Measurements from ENCODE around the gene INHBE.
"Not testable (repeated sequence)": the region's sequence is repeated elsewhere in the genome, so short reads cannot be mapped to it uniquely, and the experiment has no call there.

INHBE gene, protein sequence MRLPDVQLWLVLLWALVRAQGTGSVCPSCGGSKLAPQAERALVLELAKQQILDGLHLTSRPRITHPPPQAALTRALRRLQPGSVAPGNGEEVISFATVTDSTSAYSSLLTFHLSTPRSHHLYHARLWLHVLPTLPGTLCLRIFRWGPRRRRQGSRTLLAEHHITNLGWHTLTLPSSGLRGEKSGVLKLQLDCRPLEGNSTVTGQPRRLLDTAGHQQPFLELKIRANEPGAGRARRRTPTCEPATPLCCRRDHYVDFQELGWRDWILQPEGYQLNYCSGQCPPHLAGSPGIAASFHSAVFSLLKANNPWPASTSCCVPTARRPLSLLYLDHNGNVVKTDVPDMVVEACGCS

DNA sequence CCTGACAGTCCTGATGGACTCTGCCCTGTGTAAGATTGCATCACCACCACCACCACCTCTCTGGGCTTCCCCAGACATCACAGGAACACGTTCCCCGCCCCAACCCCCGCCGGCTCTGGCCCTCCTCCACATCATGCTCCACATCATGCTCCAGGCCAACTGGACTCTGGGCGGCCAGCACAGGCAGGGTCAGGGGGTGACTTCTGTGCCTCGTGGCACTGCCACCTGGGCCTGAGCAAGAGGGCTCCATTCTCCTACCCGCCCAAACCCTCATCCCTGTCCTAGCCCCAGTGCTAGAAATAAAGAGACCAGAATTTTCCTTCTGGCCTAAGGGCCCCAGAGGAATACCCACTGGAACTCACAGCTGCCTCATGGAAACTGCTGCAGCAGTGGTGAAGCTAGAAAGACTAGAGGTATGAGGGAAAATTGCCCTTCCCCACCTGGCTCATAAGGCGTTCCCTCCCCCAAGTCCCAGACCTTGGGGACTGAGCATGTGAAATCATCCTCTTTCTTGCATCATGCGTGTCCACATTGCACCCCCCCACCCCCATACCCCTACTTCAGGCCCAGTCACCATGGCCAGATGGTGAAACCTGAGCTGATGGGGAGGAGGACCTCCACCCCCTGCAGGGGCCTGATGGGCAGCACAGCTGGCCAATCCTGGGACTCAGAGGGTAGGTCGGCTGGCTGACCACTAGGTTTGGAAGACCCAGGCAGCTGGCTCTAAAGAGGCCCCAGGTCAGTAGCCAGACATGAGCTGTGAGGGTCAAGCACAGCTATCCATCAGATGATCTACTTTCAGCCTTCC is at the start of gene INHBE:
Gene INHBE, plus strand, starts transcription at position 742 of the 808 bp plus-strand sequence. CDS start 230 bp downstream, outside the sequence.
- DNase-seq (ENCODE audit: low spot score), result peak; percentile 94

DNA sequence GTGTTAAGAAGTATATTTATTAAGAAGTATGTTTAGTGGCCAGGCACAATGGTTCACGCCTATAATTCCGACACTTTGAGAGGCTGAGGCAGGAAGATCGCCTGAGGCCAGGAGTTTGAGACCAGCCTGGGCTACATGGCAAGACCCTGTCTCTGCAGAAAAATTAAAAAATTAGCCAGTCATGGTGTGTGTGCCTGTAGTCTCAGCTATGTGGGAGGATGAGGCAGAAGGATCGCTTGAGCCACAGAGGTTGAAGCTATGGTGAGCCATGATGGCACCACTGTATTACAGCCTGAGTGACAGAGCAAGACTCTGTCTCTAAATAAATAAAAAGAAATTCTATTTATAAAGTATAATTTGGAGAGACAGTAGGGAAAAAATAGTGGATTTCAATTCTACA is 44.6 kb upstream of the INHBE start:
- DNase-seq (ENCODE audit: low spot score), result no peak

DNA sequence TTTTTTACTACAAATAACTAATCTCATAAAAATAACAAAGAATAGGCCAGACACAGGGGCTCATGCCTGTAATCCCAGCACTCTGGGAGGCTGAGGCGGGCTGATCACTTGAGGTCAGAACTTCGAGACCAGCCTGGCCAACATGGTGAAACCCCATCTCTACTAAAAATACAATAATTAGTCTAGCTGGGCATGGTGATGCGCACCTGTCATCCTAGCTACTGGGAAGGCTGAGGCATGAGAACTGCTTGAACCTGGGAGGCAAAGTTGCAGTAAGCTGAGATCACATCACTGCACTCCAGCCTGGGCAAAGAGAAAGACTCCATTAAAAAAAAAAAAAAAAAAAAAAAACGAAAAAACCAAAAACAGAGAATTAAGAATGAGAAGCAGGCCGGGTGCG is 40.9 kb upstream of the INHBE start:
- not testable (repeated sequence) for DNase-seq (ENCODE audit: low spot score)

DNA sequence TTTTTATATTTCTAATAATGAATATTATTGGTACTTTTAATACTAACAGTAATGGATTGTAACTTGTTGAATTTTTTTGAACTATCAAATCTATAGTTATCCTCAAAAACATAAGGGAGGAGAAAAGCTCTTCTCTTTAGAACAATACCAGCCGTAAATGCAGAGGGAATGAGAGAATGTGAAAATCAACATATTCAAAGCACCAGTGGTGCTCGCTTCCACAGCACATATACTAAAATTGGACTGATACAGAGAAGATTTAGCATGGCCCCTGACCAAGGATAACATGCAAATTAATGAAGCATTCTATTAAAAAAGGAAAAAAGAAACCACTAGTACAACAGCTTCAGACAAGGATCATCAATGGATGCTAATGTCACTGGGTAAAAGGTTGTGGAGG is 40.0 kb upstream of the INHBE start:
- DNase-seq (ENCODE audit: low spot score), result no peak

DNA sequence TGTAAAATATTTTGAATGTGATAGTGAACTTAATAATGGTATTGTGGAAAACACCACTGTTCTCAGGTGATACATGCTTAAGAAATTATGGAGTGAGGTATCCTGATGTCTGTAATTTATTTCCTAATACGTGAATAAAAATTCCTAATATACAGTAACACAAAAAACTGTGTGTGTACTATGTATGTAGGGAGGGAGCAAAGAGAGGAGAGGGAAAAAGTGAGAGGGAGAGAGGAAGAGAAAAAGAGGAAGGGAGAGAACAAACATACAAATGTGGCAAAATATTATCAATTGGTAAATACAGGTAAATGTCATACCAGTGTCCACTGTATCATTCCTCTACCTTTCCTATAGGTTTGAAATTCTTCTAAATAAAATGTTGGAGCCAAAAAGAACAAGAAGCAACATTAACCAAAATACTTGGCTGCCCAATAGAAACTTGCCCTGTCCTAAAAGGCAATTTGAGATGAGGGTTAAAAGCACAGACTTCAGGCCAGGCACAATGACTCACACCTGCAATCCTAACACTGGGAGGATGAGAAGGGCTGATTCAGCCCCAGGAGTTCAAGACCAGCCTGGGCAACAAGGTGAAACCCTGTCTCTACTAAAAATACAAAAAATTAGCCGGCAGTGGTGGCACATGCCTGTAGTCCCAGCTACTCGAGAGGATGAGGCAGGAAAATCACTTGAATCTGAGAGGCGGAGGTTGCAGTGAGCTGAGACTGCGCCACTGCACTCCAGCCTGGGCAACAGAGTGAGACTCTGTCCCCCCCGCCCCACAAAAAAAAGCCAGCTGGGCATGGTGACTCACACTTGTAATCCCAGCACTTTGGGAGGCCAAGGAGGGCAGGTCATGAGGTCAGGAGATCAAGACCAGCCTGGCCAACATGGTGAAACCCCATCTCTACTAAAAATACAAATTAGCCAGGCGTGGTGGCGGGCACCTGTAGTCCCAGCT is 38.8 kb upstream of the INHBE start:
- no peak for DNase-seq (ENCODE audit: low spot score)

DNA sequence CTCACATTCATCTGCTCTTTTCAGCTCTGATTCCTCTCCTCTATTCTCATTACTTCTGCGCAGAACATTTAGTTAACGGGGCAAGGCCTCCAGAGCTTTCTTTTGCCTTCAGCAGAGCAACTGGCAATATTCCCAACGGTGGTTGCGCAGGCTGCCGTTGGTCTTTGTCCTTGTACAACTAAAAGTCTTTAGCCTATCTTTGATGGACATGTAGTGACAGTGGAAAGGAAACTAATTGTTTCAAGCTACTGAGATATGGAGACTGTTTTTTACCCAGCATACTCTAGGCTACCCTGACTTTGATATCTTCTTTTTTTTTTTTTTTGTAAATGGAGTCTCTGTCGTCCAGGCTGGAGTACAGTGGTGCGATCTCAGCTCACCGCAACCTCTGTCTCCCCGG is 36.9 kb upstream of the INHBE start:
- no peak for DNase-seq (ENCODE audit: low spot score)

DNA sequence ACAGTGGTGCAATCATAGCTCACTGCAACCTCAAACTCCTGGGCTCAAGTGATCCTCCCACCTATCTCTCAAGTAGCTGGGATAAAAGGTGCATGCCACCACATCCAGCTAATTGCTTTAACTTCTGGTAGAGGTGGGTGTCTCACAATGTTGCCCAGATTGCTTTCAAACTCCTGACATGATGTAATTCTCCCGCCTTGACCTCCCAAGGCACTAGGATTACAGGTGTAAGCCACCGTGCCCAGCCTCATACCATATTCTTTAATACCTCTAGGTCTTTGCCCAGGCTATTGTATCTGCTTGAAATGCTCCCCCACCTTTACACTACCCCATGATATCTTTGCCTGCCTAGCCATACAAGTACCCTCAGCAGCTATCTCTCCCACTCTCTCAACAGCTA is 35.6 kb upstream of the INHBE start:
- no peak for DNase-seq (ENCODE audit: low spot score)

DNA sequence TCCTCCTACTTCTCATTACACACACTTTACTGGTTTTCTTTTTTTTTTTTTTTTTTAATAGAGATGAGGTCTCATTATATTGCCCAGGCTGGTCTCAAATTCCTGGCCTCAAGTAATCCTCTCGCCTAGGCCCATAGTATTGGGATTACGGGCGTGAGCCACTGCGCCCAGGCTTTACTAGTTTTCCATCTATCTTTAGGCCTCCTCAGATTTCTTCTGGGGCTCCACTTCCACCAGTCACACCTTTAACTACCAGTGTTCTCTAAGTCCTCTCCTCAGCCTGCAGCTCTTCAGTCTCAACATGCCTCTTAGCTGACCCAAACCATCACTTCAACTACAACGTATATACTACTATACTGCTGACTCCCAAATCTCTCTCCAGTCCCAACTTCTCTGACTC is 34.6 kb upstream of the INHBE start:
- DNase-seq (ENCODE audit: low spot score), result no peak

DNA sequence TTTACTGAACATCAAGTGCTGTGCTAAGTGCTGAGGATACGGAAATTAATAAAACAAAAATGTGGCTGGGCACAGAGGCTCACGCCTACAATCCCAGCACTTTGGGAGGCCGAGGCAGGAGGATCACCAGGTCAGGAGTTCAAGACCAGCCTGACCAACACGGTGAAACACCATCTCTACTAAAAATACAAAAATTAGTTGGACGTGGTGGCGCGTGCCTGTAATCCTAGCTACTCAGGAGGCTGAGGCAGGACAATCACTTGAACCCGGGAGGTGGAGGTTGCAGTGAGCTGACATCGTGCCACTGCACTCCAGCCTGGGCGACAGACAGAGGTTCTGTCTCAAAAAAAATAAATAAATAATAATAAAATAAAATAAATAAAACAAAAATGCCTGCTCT is 28.2 kb upstream of the INHBE start:
- not testable (repeated sequence) for DNase-seq (ENCODE audit: low spot score)

DNA sequence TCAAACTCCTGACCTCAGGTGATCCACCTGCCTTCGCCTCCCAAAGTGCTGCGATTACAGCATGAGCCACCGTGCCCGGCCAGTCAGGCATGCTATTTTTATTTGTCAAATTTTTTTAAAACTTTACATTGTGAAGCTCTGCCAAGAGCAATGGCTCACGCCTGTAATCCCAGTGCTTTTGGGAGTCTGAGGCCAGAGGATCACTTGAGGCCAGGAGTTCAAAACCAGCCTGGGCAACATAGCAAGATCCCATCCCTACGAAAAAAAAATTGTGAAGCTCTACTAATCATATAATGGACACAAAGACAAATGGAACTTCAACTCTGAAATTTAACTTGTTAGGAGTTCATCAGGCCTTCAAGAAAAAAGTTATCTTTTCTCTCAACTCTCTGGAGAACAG is 26.1 kb upstream of the INHBE start:
- DNase-seq (ENCODE audit: low spot score), result no peak

DNA sequence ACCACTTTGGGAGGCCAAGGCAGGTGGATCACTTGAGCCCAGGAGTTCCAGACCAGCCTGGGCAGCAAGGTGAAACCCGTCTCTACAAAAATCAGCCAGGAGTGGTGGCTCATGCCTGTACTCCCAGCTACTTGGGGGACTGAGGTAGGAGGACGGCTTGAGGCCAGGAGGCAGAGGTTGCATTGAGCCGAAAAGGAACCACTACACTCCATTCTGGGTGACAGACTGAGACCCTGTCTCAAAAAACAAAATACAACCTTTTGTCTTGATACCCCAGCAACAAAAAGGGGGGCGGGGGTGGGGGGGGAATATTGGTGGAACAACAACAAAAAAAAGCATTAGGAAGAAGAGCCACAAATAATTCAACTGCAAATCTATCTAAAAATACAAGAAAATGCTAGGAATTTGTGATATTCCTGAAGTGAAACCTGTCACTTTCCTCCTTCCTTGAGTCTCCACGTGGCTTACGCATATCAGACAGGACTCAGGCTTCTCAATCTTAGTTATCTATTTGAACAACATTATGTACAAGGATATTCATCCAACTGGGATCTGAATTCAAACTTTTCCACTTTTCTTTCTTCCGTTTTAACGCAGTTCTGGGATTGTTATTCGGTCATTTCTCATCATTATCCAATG is 25.5 kb upstream of the INHBE start:
- DNase-seq (ENCODE audit: low spot score), result peak; percentile 23

DNA sequence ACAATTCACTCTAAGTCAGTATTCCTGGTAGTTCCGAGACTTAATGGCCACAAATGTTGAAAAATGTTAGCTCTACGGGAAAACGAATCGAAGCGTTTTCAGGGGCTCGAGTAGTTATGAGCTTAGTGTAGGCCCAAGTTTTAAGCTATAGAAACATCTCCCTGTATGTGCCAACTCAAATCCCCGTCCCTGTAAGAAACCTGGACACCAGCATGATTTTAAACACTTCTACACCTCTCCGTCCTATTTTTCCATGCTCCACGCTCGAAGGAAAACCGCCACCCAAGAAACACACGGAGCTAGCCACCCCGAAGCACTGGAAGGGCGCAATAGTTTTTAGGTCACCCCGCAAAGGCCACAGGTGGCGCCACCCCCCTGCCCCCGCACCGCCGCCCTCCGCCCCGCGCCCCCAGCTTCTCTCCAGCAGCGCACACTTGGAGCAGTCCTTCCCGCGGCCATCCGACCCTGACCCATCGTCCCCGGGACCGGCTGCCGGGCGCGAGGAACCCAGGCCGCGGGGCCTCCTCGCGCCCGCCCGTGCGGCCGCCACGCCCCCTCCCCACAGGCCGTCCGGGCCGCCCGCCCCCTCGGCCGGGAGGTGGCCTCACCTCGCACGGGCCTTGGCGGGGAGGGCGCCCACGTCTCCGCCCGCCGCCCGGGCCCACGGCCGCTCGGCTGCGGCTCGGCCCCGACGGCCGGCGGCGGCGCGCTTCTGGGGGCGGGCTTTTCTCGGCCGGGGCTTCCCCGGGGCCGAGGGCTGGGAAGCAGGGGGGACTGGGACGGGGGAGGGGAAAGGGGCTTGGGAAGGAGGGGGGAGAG is 24.8 kb upstream of the INHBE start:
- DNase-seq (ENCODE audit: low spot score), result peak; percentile 46

DNA sequence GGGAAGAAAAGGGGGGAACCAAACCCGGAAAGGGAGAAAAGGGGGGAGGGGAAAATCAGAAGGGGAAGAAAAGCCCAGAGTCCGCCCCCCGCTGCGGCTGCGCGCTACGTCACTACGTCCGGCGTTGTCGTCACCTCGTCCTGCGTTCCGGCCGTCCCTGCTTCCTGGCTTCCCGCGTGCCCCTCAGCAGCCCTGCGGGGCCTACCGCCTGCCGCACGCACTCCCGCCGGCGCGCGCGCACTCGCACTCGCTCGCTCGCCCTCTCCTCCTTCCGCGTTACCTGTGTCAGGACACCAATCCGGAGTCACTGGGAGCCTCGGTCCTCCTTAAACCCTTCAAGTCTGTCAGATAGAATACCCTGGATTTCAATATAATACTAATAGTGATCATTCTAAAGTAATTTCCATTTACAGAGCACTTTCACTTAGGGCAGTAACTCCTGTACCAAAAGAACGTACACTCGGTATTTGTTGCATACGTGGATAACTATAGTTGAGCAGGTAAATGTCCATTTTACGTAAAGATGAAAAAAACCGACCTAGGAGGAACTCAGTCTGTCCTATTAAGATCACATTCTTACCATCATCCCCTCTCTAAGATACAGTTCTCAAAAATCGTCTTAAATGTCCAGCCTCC is 24.1 kb upstream of the INHBE start, which contains the start of gene R3HDM2:
Gene R3HDM2, minus strand, starts transcription at position 113 of the 636 bp plus-strand sequence. CDS start 120,615 bp downstream, outside the sequence.
- DNase-seq (ENCODE audit: low spot score), result peak; percentile 97

DNA sequence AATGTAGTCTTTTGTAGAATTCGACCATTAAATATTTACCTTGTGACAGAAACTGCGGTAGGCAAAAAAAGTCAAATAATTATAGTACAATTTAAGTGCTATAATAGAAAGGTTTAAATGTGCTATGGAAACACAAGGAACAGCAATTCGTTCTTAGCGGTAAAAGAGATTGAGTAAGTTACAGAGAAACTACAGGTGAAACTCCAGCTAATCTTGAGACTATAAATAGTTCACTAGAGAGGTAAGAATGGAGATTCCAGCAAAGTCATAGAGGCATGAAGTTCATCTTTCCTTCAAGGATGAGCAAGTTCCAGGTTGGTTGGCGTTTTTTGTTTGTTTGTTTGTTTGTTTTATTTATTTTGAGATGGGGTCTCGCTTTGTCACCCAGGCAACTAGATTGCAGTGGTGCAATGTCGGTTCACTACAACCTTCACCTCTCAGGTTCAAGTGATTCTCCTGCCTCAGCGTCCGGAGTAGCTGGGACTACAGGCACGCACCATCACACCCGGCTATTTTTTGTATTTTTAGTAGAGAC is 23.4 kb upstream of the INHBE start:
- DNase-seq (ENCODE audit: low spot score), result no peak

DNA sequence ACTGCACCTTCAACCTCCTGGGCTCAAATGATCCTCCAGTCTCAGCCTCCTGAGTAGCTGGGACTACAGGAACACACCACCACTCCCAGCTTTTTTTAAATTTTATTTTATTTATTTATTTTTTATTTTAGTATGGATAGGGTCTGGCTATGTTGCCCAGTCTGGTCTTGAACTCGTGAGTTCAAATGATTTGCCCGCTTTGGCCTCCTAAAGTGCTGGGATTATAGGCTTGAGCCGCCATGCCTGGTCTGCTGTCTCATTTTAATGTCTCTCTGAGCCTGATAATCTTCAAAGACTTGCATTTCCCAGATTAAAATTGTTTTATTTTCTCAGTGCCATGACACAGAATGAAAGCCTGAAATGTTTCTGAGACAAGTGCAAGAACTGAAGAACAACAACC is 21.7 kb upstream of the INHBE start:
- DNase-seq (ENCODE audit: low spot score), result no peak

DNA sequence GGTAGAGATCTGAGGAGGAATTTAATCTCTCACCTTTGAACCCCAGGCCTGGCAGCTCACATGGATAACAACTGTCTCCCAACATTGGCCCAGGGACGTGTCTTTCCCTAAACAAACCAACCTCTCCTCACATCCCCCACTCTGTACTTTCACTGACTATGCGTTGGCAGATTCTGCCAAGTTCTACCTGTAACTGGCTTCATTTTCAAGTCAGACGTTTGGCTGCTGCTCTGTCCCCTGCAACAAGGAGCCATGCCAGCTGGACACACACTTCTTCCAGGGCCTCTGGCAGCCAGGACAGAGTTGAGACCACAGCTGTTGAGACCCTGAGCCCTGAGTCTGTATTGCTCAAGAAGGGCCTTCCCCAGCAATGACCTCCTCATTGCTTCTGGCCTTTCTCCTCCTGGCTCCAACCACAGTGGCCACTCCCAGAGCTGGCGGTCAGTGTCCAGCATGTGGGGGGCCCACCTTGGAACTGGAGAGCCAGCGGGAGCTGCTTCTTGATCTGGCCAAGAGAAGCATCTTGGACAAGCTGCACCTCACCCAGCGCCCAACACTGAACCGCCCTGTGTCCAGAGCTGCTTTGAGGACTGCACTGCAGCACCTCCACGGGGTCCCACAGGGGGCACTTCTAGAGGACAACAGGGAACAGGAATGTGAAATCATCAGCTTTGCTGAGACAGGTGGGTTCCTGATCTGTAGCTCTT is 20.4 kb upstream of the INHBE start, which contains the start of gene INHBC:
Gene INHBC, plus strand, starts transcription at position 268 of the 707 bp plus-strand sequence. Its CDS starts 103 bp downstream, at position 371.
- no peak for DNase-seq (ENCODE audit: low spot score)

DNA sequence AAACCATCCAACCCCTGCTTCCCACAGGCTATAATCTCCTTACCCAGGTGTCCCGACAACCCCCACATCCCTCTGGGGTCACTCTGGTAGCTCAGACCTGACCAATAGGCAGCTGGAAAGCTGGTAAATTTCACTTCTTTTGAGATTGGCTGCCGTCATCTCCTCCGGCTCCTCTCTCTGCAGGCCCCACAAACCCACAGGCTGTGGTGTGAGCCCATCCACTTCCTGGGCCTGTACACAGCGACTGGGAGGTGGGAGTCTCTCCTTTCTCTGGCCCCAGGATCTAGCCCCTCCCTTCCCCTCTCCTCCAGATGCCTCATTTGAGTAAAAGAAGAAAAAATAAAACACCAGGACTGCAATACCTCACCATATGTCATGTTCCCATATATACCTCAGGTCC is 19.8 kb upstream of the INHBE start:
- no peak for DNase-seq (ENCODE audit: low spot score)

DNA sequence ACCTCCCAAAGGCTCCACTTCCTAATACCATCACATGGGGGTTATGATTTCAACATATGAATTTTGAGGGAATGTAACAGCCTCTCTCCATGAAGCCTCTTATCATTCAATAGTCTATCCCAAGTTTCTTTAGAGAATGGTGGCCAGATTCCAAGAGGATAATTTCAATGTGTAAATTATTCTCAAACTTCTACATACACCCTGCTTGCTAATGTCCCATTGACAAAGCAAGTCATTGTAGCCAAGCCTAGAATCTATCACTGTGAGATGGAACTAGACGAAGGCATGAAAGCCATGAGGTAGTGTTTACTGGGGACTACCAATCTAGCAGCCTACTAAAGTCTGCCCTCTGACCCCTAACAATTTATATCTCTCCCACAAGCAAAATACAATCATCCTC is 16.7 kb upstream of the INHBE start:
- no peak for DNase-seq (ENCODE audit: low spot score)

DNA sequence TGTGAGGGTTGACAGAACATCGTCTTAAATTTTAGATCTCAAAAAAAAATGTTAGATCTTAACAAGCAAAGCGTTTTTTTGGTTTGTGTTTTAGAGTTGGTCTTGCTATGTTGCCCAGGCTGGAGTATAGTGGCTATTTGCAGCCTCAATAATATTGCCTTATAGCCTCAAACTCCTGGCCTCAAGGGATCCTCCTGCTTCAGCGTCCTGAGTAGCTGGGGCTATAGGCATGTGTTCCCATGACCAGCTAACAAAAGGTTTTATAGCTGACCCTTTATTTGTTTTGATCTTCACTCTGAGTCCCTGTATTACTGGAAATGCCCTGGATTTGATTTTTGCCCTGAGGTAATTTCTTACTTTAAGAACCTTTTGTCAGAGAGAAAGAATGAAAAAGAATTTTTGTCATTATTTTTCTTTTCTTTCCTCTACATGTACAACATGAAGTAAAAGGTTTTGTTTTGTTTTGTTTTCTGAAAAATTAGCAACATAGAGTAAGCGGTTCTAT is 15.3 kb upstream of the INHBE start:
- DNase-seq (ENCODE audit: low spot score), result no peak

All from SW480 (cell line).